ENCODE results near the gene ADARB1.

Gene ADARB1

GRCh38 chr21:45112371-45112770, 38.0 kb downstream of the ADARB1 start:
- TF ChIP-seq CTCF (conservative IDR thresholded peaks at IDR 0.05; ENCODE audit: low read depth, low read length): no peak
- no peak overlapping the region for H3K4me3 ChIP-seq (ENCODE audit: low read length)
- DNase-seq (ENCODE audit: low read depth): no peak

- H3K4me3 ChIP-seq (ENCODE audit: low read length): no peak overlapping the region
- no peak for DNase-seq (ENCODE audit: low read depth)
- no peak for TF ChIP-seq CTCF (conservative IDR thresholded peaks at IDR 0.05; ENCODE audit: low read depth, low read length)
Observed at GRCh38 chr21:45113543-45113942, 39.2 kb downstream of the ADARB1 start.

- no peak overlapping the region for H3K4me3 ChIP-seq (ENCODE audit: low read length)
- TF ChIP-seq CTCF (conservative IDR thresholded peaks at IDR 0.05; ENCODE audit: low read depth, low read length): no peak
- no peak for DNase-seq (ENCODE audit: low read depth)
Observed at GRCh38 chr21:45114072-45114471, 39.7 kb downstream of the ADARB1 start.

DNA sequence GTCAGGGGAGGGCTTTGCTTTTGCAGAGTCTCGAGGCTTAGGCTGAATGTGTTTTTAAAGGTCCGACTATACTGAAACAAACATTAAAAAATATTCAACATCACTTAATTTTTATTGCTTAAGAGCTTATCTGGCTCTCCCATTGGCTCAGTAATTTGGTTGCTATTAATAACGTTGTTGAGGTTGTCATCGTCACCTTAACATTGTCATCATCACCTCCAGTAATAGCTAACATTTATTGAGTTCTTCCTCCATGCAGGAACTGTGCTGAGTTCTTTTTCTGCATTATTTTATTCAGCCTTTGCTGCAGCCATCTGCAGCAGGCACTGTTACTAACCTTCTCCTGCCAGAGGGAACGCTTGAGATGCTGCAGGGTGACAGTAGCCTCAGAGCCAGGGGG, 40.1 kb downstream of the ADARB1 start:
- no peak for TF ChIP-seq CTCF (conservative IDR thresholded peaks at IDR 0.05; ENCODE audit: low read depth, low read length)
- DNase-seq (ENCODE audit: low read depth): no peak
- H3K4me3 ChIP-seq (ENCODE audit: low read length): no peak overlapping the region

DNA sequence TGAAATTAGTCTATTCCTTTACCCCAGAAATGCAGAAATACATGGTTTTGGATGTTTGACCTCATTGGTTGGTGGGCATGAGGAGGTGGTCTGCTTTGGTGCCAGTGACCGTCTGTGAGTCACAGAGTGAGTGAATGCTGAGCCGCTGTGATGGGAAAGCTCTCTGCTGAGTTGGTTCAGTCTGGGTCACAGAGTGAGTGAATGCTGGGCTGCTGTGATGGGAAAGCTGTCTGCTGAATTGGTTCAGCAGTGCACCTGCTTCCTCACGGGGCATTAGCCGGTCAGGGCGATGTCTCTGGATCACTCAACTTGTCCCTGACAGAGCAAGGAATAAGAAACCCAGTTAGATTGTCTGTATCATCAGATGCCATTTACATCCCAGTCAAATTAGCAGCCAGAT, 40.8 kb downstream of the ADARB1 start:
- DNase-seq (ENCODE audit: low read depth): no peak
- no peak for TF ChIP-seq CTCF (conservative IDR thresholded peaks at IDR 0.05; ENCODE audit: low read depth, low read length)
- H3K4me3 ChIP-seq (ENCODE audit: low read length): no peak overlapping the region

DNA sequence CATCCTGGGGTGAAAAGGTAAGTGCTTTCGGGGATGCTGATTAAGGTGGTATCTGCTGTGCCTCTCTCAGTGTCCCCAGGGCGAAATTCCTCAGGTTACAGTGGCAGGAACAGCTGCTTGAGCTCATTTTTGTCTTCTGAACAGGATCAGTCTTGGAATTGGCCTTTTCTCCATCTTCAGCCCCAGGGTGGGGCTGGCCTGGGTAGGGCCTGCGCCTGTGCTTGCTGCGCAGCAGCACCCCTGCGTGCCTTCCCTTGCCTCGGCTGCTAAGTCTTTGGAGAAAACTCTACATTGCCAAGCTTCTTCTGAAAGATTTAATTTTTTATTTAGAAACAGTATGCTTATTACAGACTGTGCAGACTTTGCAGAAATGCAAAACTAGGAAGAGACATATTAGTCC, 41.7 kb downstream of the ADARB1 start:
- DNase-seq (ENCODE audit: low read depth): no peak
- no peak for TF ChIP-seq CTCF (conservative IDR thresholded peaks at IDR 0.05; ENCODE audit: low read depth, low read length)
- no peak overlapping the region for H3K4me3 ChIP-seq (ENCODE audit: low read length)

GRCh38 chr21:45117314-45117713, 42.9 kb downstream of the ADARB1 start:
- no peak overlapping the region for H3K4me3 ChIP-seq (ENCODE audit: low read length)
- no peak for TF ChIP-seq CTCF (conservative IDR thresholded peaks at IDR 0.05; ENCODE audit: low read depth, low read length)

More at GRCh38 chr21:45117314-45117713, 42.9 kb downstream of the ADARB1 start:
- DNase-seq (ENCODE audit: low read depth): no peak
